ENCODE results near the gene NAGLU.

DNA sequence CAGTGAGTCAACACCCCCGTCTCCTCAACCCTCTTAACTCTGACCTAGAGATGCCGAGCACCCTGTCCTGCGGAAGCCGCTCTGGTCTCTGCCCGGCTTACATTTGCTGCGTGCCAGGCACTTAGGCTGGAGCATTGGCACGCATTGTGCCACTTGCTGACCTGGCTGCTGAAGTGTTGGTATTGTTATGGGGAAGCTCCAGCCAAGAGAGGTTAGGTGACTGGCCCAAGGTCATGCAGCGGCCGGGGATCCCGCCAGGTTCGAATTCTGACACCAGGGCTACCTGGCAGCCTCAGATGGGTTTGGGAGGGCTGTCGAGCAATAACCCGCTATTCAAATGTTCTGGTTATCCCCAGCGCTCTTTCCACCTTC is 11.6 kb downstream of the NAGLU start:
- no peak for TF ChIP-seq CTCF (IDR thresholded peaks at IDR 0.05)
- no peak for TF ChIP-seq EP300 (IDR thresholded peaks at IDR 0.05)
- TF ChIP-seq MAZ (IDR thresholded peaks at IDR 0.05; ENCODE audit: borderline replicate concordance, low read depth, low read length): no peak

Measured in A549 (cell line).